Ecto neural progenitor cell (in vitro differentiated cells): ENCODE results near the gene DIRAS1.
"Not testable (repeated sequence)": the region's sequence is repeated elsewhere in the genome, so short reads cannot be mapped to it uniquely, and the experiment has no call there.

ENCODE experiments used
- DNase-seq: peaks from one replicate; pipeline ENCODE4 v3.0.0-alpha.2; 2018; ENCODE audit warnings: low spot score

The DIRAS1 gene

DNA sequence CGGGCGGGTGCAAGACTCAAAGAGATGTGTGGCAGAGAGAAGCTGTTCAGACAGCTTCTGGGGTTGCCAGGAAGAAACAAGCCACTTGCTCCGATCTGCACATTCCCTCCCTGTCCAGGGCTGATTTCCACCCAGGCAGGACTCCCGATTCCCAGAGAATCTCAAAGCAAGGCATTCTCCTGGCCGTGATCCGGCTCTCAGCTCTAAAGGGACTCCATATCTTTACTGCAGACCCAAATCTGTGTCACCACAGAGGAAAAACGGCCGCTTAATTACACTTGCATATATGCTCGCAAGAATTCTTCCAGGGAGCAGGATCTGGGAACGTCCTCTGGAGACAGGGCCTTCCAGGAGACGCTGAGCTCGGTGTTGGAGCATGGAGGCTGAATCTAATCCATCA, 44.3 kb downstream of the DIRAS1 start:
- DNase-seq = no peak

DNA sequence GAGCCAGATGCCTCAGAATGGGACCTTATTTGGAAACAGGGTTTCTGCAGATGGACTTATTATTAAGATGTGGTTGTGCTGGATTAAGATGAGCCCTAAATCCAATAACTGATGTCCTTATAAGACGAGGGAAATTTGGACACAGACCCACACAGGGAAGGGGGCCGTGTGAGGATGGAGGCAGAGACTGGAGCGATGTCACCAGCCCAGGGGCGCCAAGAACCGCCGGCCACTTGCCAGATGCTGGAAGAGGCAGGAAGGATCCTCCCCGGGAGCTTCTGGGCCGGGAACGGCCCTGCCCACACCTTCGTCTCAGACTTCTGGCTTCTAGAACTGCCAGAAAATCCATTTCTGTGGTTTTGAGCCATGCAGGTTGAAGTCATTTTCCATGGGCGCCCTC, 45.3 kb downstream of the DIRAS1 start:
- no peak for DNase-seq

DNA sequence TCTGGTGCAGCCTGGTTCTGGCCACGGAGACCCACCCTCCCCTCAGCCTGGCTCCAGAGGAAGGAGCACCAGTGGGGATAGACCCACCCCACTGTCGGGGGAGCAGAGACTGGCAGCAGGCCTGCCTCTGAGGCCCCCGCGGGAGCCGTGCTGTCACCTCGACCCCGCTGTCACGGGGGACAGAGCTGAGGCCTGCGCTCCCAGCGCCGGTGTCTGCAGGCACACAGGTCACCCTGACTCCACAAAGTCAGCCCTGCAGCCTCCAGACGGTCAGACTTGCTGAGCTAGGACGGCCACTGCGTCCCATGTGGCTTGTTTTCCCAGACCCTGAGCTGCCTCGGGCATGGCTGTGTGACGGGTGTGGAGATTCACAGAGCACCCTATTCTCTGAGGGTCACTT, 51.0 kb downstream of the DIRAS1 start:
- DNase-seq = no peak

DNA sequence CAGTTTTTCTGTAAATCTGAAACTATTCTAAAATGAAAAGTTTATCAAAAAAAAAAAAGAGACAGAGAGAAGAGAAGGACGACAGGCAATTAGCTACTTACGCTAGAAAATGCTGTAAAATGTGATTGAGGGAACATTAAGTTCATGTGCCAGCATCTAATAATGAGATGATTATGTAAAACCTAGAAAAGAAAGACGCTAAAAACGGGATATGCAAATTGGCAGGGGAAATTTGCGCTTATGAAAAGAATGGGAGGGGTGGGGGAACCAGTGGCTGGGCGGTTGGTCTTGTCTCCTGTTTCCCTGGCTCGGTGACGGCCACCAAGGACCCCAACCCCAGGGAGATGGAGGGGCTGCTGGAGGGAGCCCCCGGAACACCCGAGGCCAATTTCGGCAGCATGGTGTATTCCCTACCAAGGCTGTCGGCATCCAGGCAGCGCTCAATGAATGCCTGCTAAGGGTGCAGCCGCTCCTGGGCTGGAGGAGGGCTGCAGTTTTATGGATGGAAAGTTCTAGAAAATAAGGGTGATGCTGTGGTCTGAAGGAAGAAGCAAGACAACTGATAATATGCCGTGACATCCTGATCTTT, 52.9 kb downstream of the DIRAS1 start:
- no peak for DNase-seq

DNA sequence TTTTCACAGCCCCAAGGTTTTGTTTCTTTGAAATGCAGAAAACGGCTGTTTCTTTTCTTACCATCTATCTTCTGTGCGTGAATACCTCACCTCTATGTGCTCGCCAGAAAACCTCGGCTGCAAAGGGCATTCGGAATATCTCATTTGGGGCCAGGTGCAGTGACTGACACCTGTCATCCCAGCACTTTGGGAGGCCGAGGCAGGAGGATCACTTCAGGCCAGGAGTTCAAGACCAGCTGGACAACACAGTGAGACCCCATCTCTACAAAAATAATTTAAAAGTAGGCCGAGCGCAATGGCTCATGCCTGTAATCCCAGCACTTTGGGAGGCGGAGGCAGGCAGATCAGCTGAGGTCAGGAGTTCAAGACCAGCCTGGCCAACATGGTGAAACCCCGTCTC, 53.8 kb downstream of the DIRAS1 start:
- DNase-seq = not testable (repeated sequence)

DNA sequence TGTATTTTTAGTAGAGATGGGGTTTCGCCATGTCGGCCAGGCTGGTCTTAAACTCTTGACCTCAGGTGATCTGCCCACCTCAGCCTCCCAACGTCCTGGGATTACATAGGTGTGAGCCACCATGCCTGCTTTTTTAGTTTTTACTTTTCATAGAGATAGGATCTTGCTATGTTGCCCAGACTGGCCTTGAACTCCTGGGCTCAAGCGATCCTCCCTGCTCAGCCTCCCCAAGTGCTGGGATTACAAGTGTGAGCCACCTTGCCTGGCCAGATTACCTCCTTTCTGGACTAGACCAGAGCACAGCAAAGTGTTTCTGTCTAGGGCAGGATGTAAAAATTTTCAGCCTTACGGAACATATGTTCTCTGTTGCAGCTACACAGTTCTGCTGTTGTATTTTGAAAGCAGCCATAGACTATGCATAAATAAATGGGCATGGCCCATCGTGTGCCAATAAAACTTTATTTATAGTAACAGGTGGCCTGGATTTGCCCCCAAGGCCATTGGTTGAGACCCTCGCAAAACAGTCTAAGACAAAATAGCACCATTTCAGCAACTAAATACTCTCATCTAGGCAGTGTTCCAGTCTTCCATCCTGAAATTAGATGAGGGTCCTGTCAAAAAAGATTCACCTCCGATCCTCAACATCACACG, 54.7 kb downstream of the DIRAS1 start:
- DNase-seq = no peak

DNA sequence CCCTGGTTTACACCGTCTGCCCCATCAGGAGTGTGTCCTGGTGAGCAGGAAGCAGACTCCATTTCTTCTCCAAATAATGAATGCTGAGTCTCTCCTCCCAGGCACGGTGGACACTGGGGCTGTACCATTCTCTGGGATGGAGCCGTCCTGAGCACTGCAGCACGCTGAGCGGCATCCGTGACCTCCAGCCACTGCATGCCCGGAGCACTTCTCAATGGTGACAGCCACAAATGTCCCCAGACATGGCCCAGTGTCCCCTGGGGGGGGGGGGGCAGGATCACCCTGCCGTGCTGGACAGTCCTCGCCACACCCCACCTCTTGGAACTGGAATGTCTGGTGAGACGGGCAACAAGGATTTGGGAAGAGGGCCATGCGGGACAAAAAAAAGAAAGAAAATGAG, 56.1 kb downstream of the DIRAS1 start:
- no peak for DNase-seq
